Heart left ventricle (tissue), 16 donors: ENCODE data around the gene RFNG. TPM values are rescaled to one million over a fixed set of nuclear protein-coding genes. Genes with fewer than 3 reads are reported as not detected.

Experiments
- ATAC-seq, 4 donors: fragments of 200-7000 bp; cut with Tn5 transposase; one replicate each; pipeline ENCODE4 v1.9.1; 2020 to 2022; ENCODE audit warnings: moderate library complexity in 4 of 4, mild to moderate bottlenecking in 3 of 4, moderate number of reproducible peaks in 1 of 4
- DNase-seq, 5 donors: peaks; one replicate each; pipeline ENCODE4 v3.0.0-alpha.2; 2020
- H3K27ac ChIP-seq, 12 donors: fragments of 200-600 bp; sonication (generic) in 4 of 12; one replicate each; pipeline versions ENCODE4 v1.5.0 to v1.8.0; 2016 to 2022; ENCODE audit warnings: mild to moderate bottlenecking in 2 of 12
- H3K27me3 ChIP-seq, 9 donors: fragments of 200-600 bp; sonication (generic) in 2 of 9; one replicate each; pipeline versions ENCODE4 v1.5.1 to v1.8.0; 2016 to 2022; ENCODE audit warnings: mild to moderate bottlenecking in 3 of 9
- H3K36me3 ChIP-seq, 9 donors: fragments of 200-600 bp; sonication (generic) in 2 of 9; one replicate each; pipeline versions ENCODE4 v1.5.0 to v1.8.0; 2018 to 2022; ENCODE audit warnings: mild to moderate bottlenecking in 2 of 9
- H3K4me1 ChIP-seq, 12 donors: fragments of 200-600 bp; sonication (generic) in 4 of 12; one replicate each; pipeline versions ENCODE4 v1.5.0 to v1.8.0; 2016 to 2022; ENCODE audit warnings: mild to moderate bottlenecking in 3 of 12
- H3K4me3 ChIP-seq, 12 donors: fragments of 200-600 bp; sonication (generic) in 4 of 12; one replicate each; pipeline versions ENCODE4 v1.5.0 to v1.8.0; 2017 to 2022; ENCODE audit warnings: mild to moderate bottlenecking in 9 of 12, moderate library complexity in 4 of 12
- H3K9me3 ChIP-seq, 12 donors: fragments of 200-600 bp; sonication (generic) in 4 of 12; one replicate each; pipeline versions ENCODE4 v1.5.0 to v1.8.0; 2016 to 2022; ENCODE audit warnings: mild to moderate bottlenecking in 1 of 12
- POLR2A ChIP-seq, 2 donors: fragments of 450-650 bp; IDR thresholded peaks; one replicate each; pipeline ENCODE4 v1.6.1; 2017; ENCODE audit warnings: antibody characterized with exemption in 2 of 2, mild to moderate bottlenecking in 2 of 2, moderate library complexity in 2 of 2
- WGBS, 4 donors: extraction: QIAGEN DNeasy Blood & Tissue Kit in 2 of 4; methylation state at CpG; one replicate each; pipeline versions ENCODE4 v1.1.5 to v1.1.7; 2013 to 2018; 5-methylcytosine and 5-hydroxymethylcytosine counted together
- intact Hi-C, 10 donors: fragments of 100-400 bp; cut with DNase I; formaldehyde crosslinking; loops; one replicate each; pipeline versions ENCODE4 v1.11.1 to v1.14.2; 2022
- polyA plus RNA-seq, 2 donors: library from polyadenylated mRNA; stranded (reverse); fragments of 200-250 nt; gene quantifications; one replicate each; pipeline ENCODE4 v1.2.3, GENCODE V29; 2013
- total RNA-seq, 9 donors: library from RNA; depleted of rRNA in 2 of 9; stranded (reverse); fragments of >200 nt in 2 of 9; fragmentation: NEBNext Ultra II Directional in 3 of 9; extraction: Animal tissue kit (Norgen Biotek cat#: 25700) in 3 of 9; gene quantifications; one replicate each; pipeline versions ENCODE4 v1.1.0 to v1.2.4, GENCODE V29; 2016 to 2023
- TF ChIP-seq, protein P1 (sequence below), 12 donors: fragments of 200-600 bp; sonication (generic) in 4 of 12; IDR thresholded peaks; one replicate each; pipeline versions ENCODE4 v1.5.0 to v1.8.0; 2018 to 2022; ENCODE audit warnings: antibody characterized with exemption in 12 of 12, mild to moderate bottlenecking in 5 of 12
- donor health status: ischemic (EF 13 %, LVEDD 7.1; RV severe dilation, severe dysfunction).
- donor health status: healthy with polysubstance abuse.
- donor health status: DM: no; HTN: yes; CAD: no.
- donor health status: DM: no; HTN: no; CAD: no.
- donor health status: ischemic (EF 25% LVEDD 6.9; RV normal size, moderate dysfunction).
- donor health status: ischemic (EF 25% LVEDD 5.7; RV mildly dilated, moderate dysfunction).
- donor health status: healthy.
- donor health status: DM: yes; HTN: yes; CAD: no.
- donor health status: ischemic (EF 35%, LVEDD 5.7; RV mildly dilated, moderate dysfunction).
- donor health status: nonischemic (EF 11% LVEDD 7.7; RV severe dilation, severe dysfunction).
- donor health status: DM: yes; HTN: yes; CAD: no.
- donor health status: PGD.
- donor health status: ischemic (EF 29% LVEDD 5.4; RV normal size, mild dysfunction).
- donor health status: nonischemic (EF 23%, LVEDD 6.1; RV moderate dilation, normal function).

Gene RFNG
- total and polyA plus RNA-seq, 11 donors, result 16.4 to 30.6 (median 21.2) TPM

DNA sequence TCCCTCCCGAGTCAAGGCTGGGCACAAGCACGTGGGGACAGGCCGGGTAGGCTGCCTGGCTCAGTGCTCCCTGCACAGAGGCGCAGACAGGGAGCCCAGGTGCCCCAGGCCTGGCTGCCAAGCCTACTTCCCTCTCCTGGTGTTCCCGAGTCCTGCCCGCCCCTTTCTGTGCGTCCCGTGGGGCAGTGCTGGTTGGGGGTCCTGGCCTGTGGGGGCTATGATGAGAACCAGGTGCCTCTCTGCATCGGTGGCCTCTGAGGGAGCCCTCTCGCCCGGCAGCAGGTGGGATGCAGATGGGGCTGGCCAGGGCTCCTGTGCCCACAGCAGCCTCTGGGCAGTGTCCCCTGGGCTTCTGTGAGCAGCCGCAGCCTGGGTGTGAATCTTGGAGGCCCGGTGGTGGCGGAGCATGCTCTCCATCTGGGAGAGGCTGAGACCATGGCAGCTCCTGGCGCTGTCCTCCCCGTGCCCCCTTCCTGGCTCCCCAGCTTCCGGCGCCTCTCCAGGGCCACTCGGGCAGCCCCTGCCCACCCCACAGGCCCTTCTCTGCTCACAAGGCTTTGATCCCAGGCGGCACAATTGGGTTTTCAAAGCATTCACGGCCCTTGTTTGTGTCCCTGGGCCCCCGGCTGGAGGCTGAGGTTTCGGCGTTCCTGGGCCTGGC, 36.2 kb downstream of the RFNG start:
- intact Hi-C loops, result no loop called here
- no peak overlapping the region for H3K4me3 ChIP-seq
- TF ChIP-seq, protein P1, sequence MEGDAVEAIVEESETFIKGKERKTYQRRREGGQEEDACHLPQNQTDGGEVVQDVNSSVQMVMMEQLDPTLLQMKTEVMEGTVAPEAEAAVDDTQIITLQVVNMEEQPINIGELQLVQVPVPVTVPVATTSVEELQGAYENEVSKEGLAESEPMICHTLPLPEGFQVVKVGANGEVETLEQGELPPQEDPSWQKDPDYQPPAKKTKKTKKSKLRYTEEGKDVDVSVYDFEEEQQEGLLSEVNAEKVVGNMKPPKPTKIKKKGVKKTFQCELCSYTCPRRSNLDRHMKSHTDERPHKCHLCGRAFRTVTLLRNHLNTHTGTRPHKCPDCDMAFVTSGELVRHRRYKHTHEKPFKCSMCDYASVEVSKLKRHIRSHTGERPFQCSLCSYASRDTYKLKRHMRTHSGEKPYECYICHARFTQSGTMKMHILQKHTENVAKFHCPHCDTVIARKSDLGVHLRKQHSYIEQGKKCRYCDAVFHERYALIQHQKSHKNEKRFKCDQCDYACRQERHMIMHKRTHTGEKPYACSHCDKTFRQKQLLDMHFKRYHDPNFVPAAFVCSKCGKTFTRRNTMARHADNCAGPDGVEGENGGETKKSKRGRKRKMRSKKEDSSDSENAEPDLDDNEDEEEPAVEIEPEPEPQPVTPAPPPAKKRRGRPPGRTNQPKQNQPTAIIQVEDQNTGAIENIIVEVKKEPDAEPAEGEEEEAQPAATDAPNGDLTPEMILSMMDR (IDR thresholded peaks at IDR 0.05), result no peak
- TF ChIP-seq POLR2A (IDR thresholded peaks at IDR 0.05), result no peak
- H3K9me3 ChIP-seq, result no peaks in the 10 kb centered on the region
- 85 to 88% (median 87%) methylated on average over 16 to 24 of the region's 24 CpGs for WGBS, 4 donors
- H3K4me1 ChIP-seq, result peaks cover 0 to 26% (median 6%) of the 10 kb centered on the region in 12 donors
- H3K27ac ChIP-seq, result no peak overlapping the region
- H3K27me3 ChIP-seq, result no peaks in the 10 kb centered on the region
- peaks cover 0 to 26% (median 6%) of the 10 kb centered on the region in 9 donors for H3K36me3 ChIP-seq
- ATAC-seq, result no peak
- no peak for DNase-seq

DNA sequence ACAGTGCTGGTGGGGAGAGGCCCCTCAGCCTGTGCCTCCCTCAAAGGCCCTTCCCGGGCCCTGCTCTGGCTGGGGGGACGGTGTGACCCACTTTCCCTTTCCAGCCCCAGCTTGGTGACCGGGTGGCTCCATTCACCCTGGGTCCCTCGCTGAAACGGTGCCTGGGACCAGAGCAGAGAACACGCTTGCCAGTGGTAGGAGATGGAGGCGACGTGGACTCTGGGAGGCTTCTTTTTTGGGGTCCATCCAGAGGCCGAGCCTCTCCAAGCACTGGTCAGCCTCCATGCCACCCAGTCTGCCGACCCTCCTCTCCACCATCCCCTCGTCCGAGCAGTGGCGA, 36.7 kb downstream of the RFNG start:
- intact Hi-C loops, result no loop called here
- Histone ChIP-seq H3K9me3 (no peaks in the 10 kb centered on the region), H3K4me3 (no peak overlapping the region), H3K36me3 (peaks cover 0 to 26% (median 6%) of the 10 kb centered on the region in 9 donors), H3K4me1 (peaks cover 0 to 26% (median 6%) of the 10 kb centered on the region in 12 donors), H3K27ac (no peak overlapping the region), H3K27me3 (no peaks in the 10 kb centered on the region)
- DNase-seq, result no peak
- ATAC-seq, result no peak
- TF ChIP-seq, protein P1 (IDR thresholded peaks at IDR 0.05), result no peak
- TF ChIP-seq POLR2A (IDR thresholded peaks at IDR 0.05), result no peak
- WGBS, 4 donors, result 86 to 91% (median 88%) methylated on average over 12 to 13 of the region's 13 CpGs

DNA sequence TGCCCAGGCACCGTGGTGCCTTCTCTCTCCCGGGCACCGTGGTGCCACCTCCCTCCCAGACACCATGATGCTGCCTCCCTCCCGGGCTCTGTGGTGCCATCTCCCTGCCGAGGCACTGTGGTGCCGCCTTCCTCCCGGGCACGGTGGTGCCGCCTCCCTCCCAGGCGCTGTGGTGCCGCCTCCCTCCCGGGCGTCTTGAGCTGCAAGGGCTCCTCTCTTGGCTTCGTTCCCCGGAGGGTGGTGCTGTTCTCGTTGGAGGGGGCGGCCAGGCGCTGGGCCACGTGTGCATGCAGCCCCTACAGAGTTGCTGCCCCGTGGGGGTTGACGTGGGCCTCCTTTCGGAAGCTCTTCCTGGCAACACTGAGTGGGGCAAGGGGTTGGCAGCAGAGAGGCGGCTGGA, 37.2 kb downstream of the RFNG start:
- H3K36me3 ChIP-seq, result peaks cover 0 to 26% (median 6%) of the 10 kb centered on the region in 9 donors
- no peak for DNase-seq
- peak overlapping the region in 11 of 12 donors; percentile 67 to 96 (median 91) for H3K27ac ChIP-seq
- peaks cover 0 to 27% (median 6%) of the 10 kb centered on the region in 12 donors for H3K4me1 ChIP-seq
- peak in 3 of 4 donors; percentile 1 to 2 (median 2) for ATAC-seq
- H3K27me3 ChIP-seq, result no peaks in the 10 kb centered on the region
- TF ChIP-seq, protein P1 (IDR thresholded peaks at IDR 0.05), result no peak
- no peak for TF ChIP-seq POLR2A (IDR thresholded peaks at IDR 0.05)
- intact Hi-C loops, result no loop called here
- no peak overlapping the region for H3K4me3 ChIP-seq
- no peaks in the 10 kb centered on the region for H3K9me3 ChIP-seq
- WGBS, 4 donors, result 73 to 84% (median 78%) methylated on average over 21 to 23 of the region's 23 CpGs

DNA sequence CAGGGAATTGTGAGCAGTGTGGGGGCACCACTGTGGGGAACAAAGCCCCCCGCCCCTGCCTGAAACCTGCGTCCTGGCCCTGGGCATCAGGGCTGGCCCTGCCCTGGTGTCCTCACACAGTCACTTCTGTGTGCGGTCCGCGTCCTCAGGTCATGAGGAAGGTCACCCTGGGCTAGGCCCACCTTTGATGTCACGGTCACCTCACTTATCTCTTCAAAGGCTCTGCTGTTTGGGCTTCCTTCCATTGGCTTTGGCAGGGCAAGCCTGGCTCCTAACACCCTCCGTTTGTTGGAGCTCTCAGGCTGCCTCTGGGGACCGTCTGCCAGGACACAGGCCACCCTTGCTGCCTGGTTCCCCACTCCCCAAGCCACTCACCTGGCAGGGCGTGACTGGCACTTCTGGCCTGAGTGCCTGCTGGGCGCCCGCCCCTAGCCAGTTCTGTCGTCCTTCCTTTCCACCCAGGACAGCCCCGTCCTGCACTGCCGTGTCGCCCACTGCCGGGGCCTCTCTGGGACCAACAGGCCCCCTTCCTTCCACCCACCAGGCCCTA, 37.8 kb downstream of the RFNG start:
- TF ChIP-seq, protein P1 (IDR thresholded peaks at IDR 0.05), result no peak
- no peak for TF ChIP-seq POLR2A (IDR thresholded peaks at IDR 0.05)
- Histone ChIP-seq H3K4me3 (no peak overlapping the region), H3K27me3 (no peaks in the 10 kb centered on the region), H3K9me3 (no peaks in the 10 kb centered on the region), H3K36me3 (peaks cover 0 to 26% (median 6%) of the 10 kb centered on the region in 9 donors), H3K27ac (peak overlapping the region; percentile 67 to 96 (median 90)), H3K4me1 (peaks cover 0 to 33% (median 8%) of the 10 kb centered on the region in 12 donors)
- ATAC-seq (peak; percentile 53 to 74 (median 66)), DNase-seq (peak in 4 of 5 donors; percentile 55 to 76 (median 64))
- 67 to 75% (median 67%) methylated on average over 14 to 16 of the region's 16 CpGs for WGBS, 4 donors
- intact Hi-C loops, result no loop called here
